Ammon's horn (tissue), 1 donor: ENCODE data around the gene MRPL47.
"Not testable (repeated sequence)": the region's sequence is repeated elsewhere in the genome, so short reads cannot be mapped to it uniquely, and the experiment has no call there.

Source experiments
- DNase-seq: peaks from one replicate; pipeline ENCODE4 v3.0.0-alpha.2; 2016; ENCODE audit warnings: low spot score

Gene MRPL47

DNA sequence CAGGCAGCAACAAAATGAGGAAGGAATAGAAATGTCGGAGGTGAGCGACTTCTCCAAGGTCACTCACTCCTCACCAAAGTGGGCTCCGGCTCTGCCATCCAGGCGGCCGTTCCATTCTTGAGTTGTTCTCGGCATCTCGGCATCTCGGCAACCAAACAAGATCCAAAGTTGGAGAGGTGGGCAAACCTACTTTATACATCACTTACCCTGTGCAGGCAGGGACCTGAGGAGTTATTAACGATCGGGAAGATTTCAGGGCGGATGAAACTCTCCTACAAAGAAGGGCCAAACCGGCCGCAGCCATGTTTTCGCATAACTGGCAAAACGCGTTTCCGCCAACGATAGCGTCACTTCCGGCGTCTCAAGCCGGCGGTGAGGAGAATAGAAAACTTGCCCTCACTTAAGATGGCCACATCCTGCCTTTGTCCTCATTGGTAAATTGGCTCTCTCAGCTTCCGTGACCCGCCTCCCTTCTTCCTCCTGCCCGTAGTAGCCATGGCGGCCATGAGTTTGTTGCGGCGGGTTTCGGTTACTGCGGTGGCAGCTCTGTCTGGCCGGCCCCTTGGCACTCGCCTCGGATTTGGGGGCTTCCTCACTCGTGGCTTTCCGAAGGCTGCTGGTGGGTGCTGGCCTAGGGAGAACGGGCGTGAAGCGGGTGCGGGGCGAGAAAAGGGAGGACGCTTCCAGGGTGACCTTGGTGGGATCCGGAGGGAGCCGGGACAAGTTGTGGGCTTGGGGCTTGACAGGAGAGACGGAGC, at the start of gene MRPL47, which contains the start of gene NDUFB5:
Gene MRPL47 (minus strand): TSS at position 318 of the 758 bp plus-strand sequence. CDS start 14 bp downstream, at position 304.
Gene NDUFB5 (plus strand): TSS at position 474 of the 758 bp plus-strand sequence. CDS start 22 bp downstream, at position 496.
- DNase-seq = peak; percentile 99

DNA sequence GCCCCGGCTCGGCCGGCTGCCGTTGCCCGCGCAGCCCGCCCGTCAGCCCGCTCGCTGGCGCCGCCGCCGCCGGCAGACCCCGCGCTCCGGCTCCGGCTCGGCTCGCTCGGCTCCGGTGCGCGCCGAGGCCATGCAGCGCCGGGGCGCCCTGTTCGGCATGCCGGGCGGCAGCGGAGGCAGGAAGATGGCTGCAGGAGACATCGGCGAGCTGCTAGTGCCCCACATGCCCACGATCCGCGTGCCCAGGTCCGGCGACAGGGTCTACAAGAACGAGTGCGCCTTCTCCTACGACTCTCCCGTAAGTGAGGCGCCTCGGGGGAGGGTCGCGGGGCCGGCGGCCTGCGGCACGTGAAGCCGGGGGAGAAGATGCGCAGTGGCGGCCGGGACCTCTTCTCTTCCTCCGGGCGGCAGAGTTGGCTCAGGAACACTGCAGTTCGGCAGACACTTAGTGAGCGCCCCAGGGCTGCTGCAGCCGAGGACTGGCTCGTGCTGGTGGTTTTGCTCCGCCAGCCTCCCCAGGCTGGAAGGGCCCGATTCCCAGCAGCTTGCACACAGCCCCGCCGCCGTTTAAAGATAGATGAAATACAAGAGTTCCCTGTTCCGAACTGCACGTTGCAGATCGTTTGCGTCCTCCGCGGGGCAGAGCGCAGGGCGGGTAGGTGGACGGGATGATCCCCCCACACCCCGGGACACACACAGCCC, 48.8 kb upstream of the MRPL47 start:
- DNase-seq = peak; percentile 83

DNA sequence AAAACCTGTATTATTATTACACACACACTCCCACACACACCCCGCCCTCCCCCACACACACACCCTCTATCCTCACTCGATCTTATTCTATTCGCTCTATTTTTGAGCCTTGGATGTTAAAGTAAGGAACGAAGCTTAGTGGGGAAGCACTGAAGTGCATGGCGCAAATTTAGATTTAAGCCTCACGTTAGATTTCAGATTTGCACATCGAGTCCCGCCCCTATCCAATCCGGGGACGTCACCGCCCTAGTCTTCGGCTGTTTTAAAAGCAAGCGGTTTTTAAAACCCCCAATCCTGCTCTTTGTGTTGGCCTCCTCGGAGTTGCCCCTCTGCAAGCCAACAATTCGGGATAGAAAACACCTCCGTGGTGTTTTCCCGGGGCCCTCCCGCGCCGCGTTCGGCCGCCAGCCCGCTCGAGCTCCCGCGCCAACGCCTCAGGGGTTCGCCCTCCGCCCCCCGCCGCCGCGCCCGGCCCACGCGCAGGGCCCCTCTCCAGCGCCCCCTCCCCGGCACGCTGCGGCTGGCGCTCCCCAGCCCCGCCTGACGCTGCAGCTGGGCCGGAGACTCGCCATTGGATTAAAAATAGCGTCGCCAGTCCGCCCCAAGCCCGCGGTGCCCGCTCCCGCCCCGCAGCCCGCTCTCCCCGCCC, 48.1 kb upstream of the MRPL47 start, which contains the start of gene USP13:
Gene USP13 (plus strand): TSS at position 594 of the 649 bp plus-strand sequence. CDS start 186 bp downstream, outside the sequence.
- peak; percentile 90 for DNase-seq

DNA sequence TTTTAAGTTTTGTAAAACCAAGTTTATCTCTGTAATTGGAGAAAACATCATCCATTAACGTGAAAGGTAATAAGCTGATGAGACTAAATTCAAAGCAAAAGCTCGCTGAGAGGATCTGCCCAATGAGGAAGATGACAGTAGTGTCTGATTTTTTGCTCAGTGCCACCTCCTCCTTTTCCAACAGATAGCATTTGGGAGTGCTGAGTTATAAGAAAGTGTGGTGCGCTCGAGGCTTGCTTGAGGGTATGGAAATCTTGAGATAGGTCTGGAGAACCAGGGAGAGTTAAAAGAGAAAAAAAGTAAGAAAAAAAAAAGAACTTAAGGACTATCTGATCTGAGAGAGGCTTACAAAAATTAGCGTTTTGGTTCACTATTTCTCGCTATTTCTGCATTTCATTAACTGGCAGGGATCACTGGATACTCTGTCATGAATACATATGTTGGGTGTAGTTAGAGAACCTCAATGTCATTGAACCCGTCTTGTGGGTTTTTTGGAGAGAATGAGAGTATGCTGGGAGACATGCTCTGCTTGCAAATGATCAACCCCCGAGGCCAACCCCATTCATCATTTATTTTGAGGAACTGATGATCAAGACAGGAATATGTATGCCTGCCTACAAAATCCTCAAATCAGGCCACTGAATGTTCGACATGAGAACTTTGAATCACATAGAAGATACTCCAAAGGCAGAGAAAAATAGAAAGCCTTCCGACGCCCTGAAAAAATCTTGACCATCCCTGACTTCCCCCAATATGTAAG, 47.4 kb upstream of the MRPL47 start:
- no peak for DNase-seq

DNA sequence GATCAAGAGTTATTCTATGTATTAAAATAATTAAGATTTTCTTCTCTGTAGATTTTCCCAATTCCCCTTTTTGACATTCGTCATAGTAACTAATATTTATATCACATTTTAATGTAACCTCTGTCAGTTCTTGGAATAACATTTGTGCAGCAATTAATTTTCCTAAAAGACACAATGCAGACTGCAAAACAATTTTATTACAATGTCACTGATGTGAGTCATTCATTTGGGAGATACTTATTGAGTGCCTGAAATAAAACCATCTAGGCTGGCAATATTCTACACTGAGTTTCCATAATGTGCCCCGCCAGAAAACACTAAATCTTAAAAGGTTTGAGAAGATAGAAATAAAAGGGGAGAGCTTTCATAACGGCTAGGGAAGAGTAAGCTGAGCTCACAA, 41.7 kb upstream of the MRPL47 start:
- DNase-seq = no peak

DNA sequence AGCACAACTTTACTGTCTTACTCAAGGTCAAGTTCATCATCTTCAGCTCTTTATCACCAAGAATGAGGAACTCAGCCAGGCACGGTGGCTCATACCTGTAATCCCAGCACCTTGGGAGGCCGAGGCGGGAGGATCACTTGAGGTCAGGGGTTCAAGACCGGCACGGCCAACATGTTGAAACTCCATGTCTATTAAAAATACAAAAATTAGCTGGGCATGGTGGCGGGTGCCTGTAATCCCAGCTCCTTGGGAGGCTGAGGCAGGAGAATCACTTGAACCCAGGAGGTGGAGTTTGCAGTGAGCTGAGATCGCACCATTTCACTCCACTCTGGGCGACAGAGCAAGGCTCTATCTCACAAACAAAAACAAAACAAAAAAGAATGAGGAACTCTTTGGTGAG, 39.4 kb upstream of the MRPL47 start:
- DNase-seq = not testable (repeated sequence)

DNA sequence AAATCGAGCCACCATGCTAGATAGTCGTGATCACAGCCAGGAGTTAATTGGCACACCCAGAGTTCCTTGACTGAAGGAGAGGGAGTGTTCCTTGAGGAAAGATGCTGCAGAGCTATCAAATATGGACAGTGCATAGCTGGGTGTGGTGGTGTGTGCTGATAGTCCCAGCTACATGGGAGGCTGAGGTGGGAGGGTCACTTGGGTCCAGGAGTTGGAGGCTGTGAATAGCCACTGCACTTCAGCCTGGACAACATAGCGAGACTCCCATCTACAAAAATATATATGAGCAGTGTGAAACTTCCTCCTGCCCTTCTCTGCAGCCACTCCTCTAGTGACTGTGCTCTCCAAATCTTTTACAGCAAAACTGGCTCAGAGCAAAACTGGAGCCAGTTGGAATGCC, 38.4 kb upstream of the MRPL47 start:
- no peak for DNase-seq

DNA sequence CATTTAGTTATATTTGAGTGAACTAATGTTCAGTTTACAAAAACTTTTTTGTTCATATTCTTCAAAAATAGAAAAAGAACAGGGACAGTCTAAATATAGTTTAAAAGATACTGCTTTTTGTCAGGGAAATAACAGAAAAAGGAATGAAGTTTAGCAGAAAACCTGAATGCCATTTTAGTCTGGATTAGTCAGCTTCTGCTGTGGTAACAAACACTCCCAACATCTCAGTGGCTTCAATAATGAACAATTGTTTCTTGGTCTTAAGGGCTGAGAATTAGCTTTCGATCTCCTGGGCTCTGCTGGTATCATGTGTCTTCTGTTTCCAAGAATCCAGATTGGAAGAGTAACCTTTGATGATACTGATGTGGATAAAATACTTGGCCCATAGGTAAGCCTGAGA, 36.0 kb upstream of the MRPL47 start:
- DNase-seq = no peak

DNA sequence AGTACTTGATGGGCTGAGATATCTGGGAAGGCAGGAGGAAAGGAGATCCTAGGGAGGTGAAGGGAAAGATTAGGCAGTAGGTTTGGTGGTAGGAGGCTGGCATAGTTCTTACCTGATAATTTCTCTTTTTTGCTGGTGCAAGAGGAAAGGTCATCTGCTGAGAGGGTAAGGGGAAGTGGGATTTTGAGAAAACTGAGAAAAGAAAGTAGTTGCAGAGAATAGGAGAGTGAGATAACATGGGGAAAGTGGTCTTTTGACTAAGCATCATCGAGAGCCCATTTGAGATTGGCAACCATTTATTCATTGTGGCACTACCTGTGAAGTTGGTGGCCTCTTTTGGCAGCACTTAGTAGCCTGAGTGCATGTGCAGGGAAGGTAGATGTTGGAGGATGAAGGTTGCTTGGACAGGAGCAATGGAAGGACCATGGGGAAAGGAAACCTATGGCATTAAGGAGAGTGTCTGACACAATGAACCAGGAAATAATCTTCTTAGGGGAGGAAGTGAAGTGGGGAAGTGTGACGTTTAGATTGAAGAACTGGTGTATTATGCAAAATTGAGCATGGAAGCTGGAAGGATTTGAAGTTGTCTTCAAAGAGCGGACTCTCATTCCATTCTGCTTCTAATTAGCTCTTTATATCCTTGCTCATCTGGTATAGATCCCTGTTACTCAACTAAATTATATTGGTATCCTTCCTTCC, 26.5 kb upstream of the MRPL47 start:
- DNase-seq = no peak

DNA sequence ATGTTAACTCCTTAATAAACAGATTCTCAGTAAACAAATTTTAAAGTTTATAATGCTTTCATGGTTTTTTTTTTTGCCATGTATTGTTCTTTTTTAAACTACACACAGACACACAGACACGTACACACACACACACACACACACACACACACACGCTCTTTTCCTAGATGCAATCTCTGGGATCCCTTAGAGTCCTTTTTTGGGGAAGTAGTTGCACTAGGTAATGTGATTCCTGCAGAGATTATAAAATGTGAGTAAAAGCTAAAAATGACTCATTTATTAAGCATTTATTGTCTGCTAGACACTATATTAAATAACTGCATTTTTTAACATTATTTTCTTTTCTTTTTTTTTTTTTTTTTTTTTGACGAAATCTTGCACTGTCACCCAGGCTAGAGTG, 20.0 kb upstream of the MRPL47 start:
- no peak for DNase-seq

DNA sequence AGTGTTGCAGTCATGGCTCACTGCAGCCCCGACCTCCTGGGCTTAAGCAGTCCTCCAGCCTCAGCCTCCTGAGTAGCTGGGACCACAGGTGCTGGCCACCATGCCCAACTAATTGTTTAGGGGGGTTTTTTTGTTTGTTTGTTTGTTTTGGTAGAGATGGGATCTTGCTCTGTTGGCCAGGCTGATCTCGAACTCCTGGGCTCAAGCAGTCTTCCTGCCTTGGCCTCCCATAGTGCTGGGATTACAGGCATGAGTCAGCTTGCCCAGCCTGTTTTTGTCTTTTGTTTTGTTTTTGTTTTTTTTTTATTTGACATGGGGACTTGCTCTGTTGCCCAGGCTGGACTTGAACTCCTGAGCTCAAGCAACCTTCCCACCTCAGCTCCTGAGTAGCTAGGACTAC, 17.6 kb upstream of the MRPL47 start:
- no peak for DNase-seq

DNA sequence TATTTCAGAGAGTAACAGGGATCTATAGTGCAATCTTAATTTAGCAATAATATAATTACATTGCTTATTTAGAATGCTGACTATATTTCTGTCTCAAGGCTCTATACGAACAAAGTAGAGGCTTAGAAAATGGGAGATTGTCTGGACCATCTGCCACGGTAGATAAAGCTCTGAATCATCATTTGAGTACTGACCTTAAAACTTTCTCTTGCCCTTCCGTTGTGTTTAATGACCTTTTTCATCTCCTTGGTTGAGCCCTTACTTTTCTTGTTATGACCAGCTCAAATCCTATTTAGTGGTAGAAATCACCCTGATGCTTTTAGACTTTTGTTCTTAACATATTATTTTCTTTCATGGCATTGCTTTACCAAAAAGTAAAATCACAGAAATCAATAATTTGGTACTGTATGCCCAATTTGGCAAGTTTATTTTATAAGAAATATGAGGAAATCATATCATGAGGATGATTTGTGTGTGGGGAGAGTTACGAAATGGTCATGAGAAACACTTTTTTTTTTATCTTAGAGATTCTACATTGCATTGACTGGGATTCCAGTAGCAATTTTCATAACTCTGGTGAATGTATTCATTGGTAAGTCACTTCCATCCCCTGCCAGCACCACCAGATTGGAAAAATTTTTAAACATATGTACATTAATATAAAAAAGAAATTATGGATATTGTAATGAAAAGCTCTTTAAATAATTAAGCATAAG, 11.2 kb upstream of the MRPL47 start:
- DNase-seq = no peak

DNA sequence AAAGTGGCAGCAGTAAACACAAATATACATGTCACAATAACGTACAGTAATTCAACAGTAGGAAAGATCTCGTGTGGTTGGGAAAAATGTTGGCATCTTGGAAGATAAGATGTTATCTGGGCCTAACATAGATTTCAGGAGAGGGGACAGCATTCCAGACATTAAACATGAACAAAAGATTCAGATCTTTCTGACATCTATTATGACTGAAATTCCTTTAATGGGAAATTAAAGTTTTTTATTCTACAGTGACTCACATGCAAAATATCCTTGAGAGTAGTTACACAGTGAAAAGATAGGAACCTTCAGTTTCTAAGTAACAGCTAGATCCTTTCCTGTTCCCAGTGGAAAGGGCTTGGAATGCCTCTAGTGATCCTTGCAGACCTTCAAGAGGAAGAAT, 9.4 kb upstream of the MRPL47 start:
- DNase-seq = no peak

DNA sequence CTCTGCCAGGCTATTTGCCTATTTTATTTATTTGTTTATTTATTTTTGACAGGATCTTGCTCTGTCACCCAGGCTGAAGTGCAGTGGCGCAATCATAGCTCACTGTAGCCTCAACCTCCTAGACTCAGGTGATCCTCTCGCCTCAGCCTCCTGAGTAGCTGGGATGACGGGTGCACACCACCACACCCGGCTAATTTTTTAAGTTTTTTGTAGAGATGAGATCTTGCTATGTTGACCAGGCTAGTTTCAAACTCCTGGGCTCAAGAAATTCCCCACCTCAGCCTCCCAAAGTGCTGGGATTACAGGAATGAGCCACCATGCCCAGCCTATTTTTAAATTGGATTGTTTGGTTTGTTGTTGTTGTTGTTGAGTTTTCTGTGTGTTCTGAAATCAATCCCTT, 5.6 kb upstream of the MRPL47 start:
- no peak for DNase-seq

DNA sequence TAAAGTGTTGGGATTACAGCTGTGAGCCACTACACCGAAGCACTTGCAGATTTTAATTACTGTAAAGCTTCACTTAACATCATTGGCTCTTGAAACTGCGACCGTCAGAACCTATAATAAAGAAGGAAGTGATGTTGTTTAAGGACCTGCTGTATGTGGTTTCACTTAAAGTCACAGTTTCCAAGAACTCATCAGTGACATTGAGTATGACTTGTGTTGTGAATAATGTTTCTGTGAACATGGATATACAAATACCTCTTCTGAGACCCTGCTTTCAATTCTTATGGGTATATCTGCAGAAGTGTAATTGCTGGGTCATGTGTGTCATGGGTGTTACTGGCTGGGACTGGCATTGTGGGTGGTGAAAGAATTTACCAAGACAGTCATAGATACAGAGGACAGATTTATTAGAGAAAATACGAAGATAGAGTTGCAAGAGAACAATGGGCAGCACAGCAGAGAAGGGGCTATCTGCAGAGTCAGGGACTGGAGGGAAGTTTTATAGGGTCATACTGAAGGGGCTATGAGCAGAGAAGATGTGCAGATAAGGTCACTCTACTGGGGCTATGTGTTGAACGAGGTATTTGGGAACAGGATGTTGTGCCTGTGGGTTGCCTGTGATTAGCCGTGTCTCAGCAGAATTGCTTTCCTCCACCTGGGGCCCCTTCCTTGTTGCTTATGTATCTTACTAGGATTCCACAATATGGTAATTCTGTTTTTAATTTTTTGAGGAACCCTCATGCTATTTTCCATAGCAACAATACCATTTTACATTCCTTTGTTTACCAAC, 4.7 kb upstream of the MRPL47 start:
- DNase-seq = no peak

DNA sequence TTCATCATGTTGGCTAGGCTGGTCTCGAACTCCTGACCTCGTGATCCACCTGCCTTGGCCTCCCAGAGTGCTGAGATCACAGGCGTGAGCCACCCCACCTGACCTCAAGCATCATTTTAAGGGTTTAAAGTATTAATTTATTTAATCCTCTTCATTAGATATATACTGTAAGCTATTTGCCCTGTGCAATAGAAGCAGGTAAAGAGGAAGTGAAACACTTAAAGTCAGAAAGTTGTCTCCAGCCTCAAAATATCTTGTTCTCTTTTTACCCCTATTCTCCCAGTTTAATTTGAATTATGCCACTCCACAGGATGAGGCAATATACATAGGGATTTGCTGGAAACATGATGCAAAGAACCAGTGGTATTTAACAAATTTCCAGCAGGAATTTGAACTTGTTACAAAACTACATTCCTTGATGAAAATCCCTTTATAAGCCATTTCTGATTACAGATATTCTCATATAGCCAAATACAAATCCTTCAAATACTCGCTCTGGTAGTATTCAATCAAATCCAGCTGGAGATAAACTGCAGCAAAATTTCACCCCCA, 2.2 kb upstream of the MRPL47 start:
- no peak for DNase-seq

DNA sequence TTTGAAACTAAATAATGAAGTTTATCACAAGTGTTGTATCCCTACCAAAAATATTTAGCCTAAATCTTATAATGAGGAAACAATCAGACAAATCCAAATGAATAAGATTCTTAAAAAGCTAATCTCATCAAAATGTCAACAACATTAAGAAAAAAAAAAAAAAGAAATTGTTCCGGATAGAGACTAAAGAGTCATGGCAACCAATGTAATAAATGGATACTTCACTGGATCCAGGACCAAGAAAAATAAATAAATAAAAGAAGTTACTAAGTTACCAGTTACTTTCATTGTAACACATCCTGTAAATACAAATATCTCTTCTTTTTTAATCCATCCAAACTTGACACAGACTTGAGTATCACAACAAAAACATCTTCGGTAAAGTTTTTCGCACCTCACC, 607 bp downstream of the MRPL47 start:
- DNase-seq = no peak

DNA sequence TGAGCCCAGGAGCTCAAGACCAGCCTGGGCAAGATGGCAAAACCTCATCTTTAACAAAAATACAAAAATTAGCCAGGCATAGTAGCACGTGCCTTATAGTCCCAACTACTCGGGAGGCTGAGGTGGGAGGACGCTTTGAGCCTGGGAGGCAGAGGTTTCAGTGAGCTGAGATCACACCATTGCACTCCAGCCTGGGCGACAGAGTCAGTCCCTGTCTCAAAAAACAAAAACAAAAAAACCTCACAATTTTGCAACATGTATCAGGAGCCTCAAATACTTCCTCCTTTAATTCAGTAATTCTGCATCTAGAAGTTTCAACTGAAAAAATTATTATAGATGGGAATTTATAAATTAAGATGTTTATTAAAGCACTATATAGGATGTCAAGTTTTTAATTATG, 1.1 kb downstream of the MRPL47 start:
- no peak for DNase-seq

DNA sequence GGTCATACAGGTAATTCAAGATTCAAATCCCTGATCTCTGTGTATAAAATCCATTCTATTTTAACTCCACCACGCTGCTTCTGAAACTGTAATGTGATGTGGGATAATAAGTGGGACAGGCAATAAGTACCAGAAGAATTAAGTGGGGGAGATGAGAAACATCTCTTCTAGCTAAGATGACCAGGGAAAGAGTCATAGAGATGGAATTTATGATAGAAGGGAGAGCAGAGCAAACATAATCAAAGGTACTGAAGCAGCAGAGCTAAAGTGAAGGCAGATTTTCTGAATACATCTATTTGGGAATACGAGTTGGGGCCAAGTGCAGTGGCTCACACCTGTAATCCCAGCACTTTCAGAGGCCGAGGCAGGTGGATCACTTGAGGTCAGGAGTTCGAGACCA, 4.9 kb downstream of the MRPL47 start:
- DNase-seq = no peak

DNA sequence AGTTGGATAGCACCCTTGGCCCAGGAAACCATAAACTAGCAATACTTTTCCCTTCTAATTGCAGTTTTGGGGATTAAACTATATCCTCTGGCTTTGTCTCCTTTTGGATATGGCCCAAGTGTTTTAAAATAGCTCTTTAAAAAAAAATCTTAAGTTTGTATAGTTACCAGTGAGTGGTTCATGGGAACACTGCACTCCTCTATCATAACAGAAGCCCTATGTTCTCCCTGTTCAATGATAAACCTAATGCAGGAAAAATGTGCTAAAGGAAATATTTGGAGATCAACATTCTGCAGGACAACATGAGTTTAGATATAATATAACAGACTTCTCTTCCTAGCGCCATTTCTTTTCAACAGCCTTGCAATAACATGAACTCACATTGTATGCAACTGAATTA, 13.1 kb downstream of the MRPL47 start:
- no peak for DNase-seq
